ENCODE measurements around the gene CLTB.
A peak's percentile ranks its signal among the peaks of the same experiment; 100 is the strongest.
"Not testable (repeated sequence)": the region's sequence is repeated elsewhere in the genome, so short reads cannot be mapped to it uniquely, and the experiment has no call there.

Gene CLTB

DNA sequence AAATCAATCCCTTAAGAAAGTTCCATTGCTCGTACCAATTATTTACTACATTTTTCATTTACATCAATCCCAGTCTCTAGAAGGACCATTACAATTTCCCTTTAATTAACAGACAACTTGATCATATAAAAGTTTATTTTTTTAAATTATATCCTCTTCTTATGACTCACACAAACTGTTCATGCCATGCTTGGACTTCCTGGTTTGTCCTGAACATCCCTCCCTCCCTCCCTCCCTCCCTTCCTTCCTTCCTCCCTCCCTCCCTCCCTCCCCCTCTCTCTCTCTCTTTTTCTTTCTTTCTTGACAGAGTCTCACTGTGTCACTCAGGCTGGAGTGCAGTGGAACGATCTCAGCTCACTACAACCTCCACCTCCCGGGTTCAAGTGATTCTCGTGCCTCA is 11.6 kb upstream of the CLTB start:
- no peak for DNase-seq

DNA sequence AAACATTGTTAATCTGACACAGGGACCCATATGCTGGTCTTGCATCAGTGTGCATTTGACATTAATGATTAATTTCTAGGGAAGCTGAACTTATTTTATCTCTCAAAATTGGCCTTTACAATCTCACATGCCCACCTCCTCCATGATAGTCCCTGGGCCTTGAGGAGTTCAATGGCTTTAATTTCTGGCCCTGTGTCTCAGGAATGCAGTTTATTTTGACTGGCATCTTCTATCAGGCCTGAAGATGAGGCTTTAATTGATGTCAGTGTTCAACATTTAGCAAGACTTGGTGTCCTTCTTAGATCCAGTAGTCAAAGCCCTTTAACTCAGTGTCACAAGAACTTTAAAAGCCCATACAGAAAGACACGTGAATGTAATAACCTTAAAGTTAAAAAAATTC is 10.5 kb upstream of the CLTB start:
- DNase-seq = no peak

DNA sequence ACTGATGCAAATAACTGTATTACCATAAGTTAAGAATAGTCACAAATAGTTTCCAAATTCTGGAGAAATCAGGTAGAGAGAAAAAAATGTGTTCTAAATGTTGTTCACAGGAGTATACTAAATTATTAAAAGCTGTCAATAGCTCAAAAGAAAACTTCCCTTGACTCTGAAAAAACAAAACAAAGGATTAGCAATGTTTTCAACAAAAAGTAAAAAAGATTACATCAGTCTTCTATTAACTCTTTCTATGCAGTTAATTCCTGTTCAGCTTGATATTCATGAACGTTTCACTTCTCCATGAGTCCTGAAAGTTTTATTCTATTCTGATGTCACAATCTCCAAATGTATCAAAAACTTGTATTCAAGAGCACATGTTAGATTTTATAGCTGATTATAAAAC is 9.5 kb upstream of the CLTB start:
- no peak for DNase-seq

DNA sequence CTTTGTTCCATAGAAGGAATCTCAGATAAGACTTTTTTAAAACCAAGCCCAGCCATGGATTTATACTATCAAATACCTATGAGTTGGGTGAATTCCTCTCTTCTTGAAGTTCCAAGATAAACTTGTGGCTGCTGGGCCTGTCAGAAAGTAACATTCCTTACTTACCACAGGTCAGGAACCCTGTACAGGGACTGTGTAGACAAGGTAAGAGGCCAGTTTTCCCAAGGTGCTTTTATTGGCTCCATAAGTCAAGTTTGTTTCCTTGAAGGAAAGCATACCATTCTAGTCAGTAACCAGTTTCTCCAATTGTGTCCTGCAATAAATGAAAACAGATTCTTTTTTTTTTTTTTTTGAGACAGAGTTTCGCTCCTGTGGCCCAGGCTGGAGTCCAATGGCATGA is 8.8 kb upstream of the CLTB start:
- no peak for DNase-seq

DNA sequence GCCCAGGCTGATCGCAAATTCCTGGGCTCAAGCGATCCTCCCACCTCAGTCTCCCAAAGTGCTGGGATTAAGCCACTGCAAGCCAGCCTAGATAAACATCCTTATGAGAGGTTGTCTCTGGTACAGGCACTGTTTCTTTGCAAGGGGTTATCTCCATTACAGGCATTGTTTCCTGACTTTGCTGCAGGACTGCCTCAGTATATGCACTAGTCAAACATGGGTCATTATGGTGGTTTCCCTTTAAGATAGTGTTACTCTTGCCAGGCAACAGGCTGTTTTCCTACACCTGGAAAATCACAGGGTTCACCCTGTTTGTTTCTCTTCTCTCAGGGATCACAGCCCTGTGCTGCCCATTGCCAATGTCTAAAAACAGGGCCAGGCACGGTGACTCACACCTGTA is 7.8 kb upstream of the CLTB start:
- no peak for DNase-seq

DNA sequence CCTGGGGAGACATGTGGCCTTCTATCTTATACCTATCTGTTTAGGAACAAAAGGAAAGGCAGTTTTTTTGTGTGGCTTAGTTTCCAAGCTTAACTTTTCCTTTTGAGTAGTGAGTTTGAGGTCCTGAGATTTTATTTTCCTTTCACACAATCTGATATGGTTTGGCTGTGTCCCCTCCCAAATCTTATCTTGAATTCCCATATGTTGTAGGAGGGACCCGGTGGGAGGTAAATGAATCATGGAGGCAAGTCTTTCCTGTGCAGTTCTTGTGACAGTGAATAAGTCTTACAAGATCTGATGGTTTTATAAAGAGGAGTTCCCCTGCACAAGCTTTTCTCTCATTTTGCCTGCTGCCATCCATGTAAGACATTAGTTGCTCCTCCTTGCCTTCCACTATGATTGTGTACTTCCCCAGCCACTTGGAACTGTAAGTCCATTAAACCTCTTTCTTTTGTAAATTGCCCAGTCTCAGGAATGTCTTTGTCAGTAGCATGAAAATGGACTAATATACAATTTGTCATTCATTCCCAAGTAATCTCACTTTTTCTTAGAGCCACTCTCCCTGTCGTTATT is 4.7 kb upstream of the CLTB start:
- DNase-seq = no peak

DNA sequence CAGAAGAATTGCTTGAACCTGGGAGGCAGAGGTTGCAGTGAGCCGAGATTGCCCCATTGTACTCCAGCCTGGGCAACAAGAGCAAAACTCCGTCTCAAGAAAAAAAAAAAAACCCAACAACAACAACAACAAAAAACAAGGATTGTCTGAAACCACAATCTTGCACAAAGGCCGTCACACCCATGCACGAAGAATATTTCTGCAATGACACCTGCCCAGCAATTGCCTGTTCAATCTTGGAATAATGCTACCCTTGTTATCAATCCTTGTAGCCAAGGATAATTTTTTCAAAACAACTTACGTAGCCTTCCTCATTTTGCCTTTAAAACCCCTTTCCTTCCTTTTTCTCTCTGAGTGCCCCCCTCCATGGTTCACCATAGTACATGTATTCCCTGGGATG is 3.7 kb upstream of the CLTB start:
- no peak for DNase-seq

DNA sequence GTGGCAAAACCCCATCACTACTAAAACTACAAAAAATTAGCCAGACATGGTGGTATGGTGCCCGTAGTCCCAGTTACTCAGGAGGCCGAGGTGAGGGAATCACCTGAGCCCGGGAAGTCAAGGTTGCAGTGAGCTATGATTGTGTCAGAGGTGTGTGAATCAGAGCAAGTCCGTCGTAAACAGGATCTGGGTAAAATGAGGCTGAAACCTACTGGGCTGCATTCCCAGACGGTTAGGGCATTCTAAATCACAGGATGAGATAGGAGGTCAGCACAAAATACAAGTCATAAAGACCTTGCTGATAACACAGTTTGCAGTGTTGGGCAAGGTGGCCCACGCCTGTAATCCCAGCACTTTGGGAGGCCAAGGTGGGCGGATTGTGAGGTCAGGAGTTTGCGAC is 1.9 kb upstream of the CLTB start:
- no peak for DNase-seq

DNA sequence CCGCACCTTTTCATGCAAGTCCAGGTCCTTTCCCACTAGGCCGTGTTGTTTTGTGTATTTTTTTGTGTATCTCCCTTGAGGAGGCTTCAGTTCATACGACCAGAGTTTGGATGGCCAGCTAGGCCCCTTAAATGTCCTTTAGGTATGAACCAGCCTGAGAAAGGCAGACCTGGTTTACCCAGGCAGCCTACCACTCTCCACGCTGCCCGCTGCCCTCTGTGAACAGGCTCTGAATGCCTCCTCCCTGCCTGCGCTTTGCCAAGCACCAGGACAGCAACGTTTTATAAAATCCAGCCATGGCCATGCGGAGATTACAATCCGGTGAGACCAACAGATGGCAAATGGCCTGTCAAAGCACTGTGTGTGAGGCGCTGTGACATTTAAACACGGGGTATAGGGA is 626 bp upstream of the CLTB start:
- DNase-seq = peak in 1 of 51 donors; percentile 34

DNA sequence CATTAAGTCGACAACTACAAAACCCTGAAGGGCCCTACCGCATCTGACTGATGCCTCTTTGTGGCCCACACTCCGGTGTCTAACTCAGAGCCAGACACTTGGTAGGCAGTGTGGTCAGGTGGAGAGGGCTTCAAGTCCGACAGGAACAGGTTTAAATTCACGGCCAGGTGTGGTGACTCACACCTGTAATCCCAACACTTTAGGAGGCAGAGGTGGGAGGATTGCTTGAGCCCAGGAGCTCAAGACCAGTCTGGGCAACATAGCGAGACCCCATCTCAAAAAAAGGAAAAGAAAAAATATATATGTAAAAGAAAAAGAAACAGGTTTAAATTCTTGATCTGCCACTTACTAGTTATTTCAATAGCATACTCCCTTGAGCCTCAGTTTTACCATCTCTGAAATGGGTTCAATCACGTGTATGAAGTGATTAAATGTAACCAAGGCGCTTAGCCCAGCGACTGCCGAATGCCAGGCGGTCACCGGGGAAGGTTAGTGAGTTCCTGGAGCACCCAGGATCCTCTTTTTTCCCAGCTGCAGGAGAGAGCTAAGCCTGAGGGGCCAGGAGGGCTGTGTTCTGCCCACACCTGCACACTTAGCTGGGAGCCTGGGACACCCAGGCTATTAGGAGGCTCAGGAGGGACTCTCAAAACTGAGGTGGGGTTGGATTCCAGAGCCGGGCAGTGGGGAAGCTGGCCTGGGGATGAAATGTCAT is 943 bp downstream of the CLTB start:
- peak in 1 of 51 donors; percentile 28 for DNase-seq

DNA sequence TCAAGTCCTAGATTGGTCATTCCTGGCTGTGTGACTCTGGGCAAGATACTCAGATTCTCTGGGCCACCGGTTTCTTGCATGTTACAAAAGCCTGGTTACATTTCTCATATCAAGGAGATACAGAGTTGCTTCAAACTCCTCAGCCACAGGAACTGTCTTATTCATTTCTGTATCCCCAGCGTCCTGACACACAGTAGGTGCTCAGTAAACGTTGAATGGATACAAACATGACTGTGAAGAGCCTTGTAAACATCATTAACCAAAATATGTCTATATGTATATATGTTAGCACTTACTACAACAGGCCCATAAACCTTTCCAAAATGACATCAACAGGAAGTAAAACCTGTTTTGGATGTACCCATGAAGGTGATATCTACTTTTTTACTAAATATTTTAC is 1.6 kb downstream of the CLTB start:
- no peak for DNase-seq

DNA sequence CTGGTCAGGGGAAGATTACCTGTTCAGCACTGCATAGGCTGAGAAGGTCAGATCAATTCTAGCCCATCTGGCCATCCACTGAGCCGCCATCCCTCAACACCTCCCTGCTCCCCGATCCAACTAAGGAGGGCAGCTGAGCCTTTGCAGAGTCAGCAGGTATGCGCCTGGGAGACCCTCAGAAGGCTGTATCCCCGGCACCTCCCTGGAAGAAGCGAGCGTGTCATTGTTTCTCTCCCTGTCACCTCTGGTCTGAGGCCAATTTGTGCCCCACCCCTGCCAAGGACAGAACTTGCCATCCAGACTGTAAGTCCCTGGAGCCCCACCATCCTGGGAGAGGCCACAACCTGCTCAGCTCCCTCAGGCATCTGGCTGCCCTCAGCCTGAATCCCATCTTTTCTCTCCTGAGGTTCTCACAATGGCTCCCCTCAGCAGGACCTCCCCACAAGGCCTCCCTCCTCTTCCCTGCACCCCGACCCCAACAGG is 2.6 kb downstream of the CLTB start:
- DNase-seq = no peak

DNA sequence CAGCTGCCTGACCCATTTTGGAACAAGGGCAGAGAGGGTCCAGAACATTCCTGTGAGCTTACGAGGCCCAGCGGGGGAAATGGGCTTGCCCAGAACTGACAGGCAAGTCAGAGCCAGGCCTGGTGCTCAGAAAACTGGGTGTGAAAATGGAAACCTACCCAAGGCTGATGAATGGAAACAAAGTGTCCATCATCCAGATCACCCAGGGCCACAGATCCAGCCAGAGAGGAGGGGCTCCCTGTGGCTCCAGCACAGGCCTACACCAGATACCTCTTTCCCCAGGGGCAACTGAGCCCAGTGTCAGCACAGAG is 3.1 kb downstream of the CLTB start:
- peak in 1 of 51 donors; percentile 2 for DNase-seq

DNA sequence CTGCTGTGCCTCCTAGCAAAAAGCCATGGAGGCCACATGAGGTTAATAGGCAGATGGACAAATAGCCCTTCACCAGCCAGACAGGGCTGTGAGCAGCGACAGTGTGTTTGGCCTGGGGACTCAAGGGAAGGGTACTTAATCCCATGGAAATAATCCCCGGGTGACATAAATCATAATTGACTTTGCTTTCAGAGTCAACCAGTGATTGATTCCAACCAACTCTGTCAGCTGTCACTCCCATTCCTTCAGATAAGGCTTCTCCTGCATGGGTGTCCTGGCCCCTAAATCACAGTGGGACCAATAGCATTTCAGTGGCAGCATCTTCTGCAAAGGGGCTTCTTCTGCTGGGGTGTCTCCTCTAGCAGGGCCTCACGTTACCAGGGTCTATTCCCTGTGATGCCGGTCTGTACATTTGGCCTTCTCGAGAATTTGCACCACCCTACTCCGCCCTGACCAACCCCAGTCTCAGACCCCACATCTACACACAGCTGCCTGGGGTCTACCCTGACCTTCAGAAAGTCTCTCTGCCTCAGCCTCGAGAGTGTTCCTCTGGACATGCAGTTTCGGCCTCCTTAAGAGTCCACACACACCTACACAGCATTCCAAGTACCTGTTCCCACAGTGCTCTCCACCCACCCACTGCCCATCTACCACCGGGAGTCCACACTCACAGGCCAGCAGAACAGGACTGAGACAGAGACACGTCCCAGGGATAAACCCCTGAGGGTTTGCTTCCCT is 3.7 kb downstream of the CLTB start:
- DNase-seq = no peak

DNA sequence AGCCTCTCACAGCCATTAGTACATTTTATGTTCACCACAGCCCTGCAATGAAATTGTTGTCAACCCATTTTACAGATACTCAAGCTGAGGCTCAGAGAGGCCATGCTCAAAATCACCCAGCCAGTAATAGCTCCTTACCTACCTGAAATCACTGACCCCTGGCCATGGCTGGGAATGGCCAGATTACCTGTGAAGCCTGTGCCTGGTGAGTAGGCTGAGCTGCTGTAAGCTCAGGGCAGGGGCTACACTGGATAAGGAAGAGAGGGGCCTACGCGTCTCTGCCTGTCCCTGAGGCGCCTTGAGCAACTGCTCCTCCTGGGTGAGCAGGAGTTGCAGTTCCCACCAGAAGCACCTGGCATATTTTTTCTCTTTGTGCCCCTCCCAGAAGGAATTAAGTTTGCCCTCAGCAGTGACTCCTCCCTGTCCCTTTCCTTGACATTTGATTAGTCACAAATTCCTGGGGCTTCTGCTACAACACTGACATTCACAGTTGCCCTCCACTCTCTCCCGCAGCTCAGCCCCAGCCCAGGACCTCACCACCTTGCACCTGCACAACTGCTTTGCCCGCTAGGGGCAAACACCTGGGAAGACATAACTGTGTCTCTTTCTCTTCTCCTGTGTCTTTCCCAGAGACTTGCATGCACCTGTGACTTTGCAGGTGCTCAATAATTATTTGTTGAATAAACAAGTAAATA is 5.7 kb downstream of the CLTB start:
- no peak for DNase-seq

DNA sequence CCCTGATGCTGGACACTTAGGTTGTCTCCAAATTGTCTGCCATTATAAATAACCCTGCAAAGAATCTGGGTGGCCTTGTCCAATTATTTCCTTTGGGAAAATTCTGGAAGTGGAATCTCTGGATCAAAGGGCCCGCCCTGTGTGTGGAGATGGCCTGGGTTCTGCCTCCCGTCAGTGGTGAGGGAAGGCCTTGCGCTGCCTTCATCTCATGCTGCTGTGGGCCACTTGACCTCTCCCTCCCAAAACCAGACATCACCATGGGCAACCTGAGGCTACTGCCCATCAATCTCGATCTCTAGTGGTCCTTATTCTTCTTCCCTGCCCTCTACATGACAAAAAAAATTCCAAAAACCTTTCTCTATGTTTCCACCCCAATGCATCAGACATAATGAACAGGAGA is 6.6 kb downstream of the CLTB start:
- DNase-seq = no peak

DNA sequence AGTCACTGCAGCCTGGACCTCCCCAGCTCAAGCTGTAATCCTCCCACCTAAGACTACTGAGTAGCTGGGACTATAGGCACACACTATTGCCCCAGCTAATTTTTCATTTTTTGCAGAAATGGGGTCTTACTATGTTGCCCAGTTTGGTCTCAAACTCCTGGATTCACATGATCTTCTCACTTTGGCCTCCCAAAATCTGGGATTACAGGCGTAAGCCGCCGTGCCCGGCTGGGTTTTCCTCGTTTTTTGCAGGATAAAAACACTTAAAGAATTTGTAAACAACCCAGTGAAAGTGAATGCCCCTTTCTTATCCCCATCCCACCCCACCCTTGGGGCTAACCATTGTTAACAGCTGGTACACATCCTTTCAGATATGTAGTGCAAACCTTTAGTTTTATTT is 7.7 kb downstream of the CLTB start:
- DNase-seq = no peak

DNA sequence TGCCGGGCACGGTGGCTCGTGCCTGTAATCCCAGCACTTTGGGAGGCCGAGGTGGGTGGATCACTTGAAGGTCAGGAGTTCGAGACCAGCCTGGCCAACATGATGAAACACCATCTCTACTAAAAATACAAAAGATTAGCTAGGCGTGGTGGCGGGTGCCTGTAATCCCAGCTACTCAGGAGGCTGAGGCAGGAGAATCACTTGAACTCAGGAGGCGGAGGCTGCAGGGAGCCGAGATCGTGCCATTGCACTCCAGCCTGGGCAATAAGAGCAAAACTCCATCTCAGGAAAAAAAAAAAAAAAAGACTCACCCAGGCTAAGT is 8.1 kb downstream of the CLTB start:
- not testable (repeated sequence) for DNase-seq

DNA sequence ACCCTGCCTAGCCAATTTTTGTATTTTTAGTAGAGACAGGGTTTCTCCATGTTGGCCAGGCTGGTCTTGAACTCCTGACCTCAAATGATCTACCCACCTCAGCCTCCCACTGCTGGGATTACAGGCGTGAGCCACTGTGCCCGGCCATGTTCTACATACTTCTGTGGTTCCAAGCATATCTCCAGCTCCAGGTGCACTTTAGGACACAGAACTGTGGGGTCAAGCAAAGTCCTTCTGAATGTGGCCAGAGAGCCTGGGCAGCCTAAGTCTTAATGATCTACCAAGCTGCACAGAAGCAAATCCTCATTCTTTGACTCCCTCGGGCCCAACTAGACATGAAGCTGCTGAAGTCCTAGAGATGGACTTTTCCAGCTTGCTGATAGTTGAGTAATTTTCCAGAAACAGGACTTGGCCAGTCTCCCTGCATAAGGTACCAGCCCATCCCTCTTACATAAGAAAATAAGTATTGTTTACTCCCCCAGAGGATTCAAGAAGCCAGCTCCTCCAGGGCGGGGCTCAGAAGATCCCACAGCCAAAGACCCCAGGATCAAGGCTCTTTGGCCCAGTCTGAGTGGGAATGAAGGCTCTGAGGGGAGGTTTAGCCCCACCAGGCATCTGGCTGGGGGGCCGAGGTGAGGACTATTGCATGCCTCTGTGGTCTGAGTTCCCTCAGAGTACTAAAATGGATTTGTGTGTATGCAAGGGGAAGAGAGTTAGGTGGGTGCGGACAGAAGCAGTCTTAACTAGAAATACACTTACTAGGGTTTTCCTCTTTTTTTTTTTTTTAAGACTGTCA is 8.7 kb downstream of the CLTB start:
- no peak for DNase-seq

DNA sequence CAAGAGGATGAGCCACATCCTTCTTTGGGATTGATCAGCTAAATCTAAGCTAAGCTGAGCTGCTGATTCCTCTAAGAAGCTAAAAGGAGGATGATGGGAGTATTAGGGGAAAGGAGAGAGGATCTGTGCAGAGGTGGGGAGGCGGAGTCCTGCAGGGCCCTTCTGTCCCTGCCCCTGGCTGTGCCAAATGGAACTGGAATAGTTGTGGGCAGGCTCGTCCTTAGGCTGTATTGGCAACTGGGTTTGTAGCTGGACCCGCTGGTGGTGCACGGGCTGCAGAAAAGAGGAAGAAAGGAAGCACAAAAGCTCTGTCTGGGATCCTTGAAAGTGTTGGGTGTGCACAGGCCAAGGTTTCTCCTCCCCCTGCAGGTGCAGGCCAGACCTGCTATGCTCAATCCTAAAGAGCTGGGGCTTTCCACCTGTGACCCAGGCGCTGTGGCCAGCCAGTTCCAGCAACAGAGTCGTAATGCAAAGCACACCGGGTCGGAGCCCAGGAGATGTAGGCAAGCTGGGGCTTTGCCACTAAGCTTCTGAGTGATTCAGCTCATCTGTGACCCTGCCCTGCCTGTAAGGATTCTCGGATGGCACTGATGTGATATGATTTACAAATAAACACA is 9.8 kb downstream of the CLTB start:
- no peak for DNase-seq

DNA sequence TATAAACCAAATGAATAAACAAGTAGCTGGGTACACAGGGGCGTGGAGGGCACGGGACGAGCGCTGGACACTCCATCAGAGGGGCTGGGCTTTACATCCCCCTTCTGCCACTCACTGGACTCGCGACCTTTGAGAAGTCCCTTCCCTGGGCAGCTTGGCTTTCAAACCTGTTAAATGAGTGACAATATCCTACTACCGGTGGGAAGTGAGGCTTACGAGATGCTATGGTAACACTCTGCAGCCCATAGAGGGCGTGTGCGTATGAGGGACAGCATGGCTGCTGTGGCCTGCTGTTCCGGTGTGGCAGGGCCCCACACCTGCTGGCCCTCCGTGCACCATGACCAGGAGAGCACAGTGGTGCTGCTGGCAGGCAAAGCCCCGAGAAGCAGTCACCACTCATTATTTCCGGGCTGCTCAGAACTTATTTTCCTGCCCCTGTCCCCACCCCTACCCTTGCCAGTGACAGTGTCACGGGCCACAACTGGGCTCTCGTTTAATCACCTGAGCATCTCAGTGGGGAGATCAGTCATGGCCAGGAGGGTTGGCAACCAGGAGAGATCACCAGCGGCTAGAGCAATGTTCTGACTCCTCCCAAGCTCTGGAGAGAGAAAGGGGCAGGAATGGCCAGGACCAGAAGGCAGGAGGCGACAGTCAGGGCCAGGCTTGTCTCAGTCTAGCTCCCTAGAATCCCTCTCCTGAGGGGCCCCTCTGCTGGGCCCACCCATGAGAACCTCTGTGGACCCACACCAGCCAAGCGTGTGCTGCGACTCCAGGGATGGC is 10.5 kb downstream of the CLTB start:
- DNase-seq = no peak
